ENCODE data around the gene CRYBA2.
A peak's percentile ranks its signal among the peaks of the same experiment; 100 is the strongest.

CRYBA2 gene

GRCh38 chr2:219035942-219036341 is 42.7 kb upstream of the CRYBA2 start:
- no peak for TF ChIP-seq CTCF (IDR thresholded peaks at IDR 0.05; ENCODE audit: borderline replicate concordance, insufficient read depth, low read depth, low read length)

GRCh38 chr2:219034823-219035222 is 41.6 kb upstream of the CRYBA2 start:
- no peak for TF ChIP-seq CTCF (IDR thresholded peaks at IDR 0.05; ENCODE audit: borderline replicate concordance, insufficient read depth, low read depth, low read length)
- no peak overlapping the region for H3K4me3 ChIP-seq (ENCODE audit: low read depth, low read length)

More at GRCh38 chr2:219035942-219036341, 42.7 kb upstream of the CRYBA2 start:
- no peak overlapping the region for H3K4me3 ChIP-seq (ENCODE audit: low read depth, low read length)

- no peak overlapping the region for H3K4me3 ChIP-seq (ENCODE audit: low read depth, low read length)
- no peak for TF ChIP-seq CTCF (IDR thresholded peaks at IDR 0.05; ENCODE audit: borderline replicate concordance, insufficient read depth, low read depth, low read length)
These were observed 39.0 kb upstream of the CRYBA2 start for GRCh38 chr2:219032051-219032745.

GRCh38 chr2:219031005-219031738 is 38.0 kb upstream of the CRYBA2 start:
- TF ChIP-seq CTCF (IDR thresholded peaks at IDR 0.05; ENCODE audit: borderline replicate concordance, insufficient read depth, low read depth, low read length): no peak
- no peak overlapping the region for H3K4me3 ChIP-seq (ENCODE audit: low read depth, low read length)

GRCh38 chr2:219030177-219030940 is 37.1 kb upstream of the CRYBA2 start:
- no peak for TF ChIP-seq CTCF (IDR thresholded peaks at IDR 0.05; ENCODE audit: borderline replicate concordance, insufficient read depth, low read depth, low read length)
- H3K4me3 ChIP-seq (ENCODE audit: low read depth, low read length): no peak overlapping the region

GRCh38 chr2:219029829-219030165 is 36.6 kb upstream of the CRYBA2 start:
- TF ChIP-seq CTCF (IDR thresholded peaks at IDR 0.05; ENCODE audit: borderline replicate concordance, insufficient read depth, low read depth, low read length): peak; percentile 99
- H3K4me3 ChIP-seq (ENCODE audit: low read depth, low read length): no peak overlapping the region

Measured in GM12875 (cell line).